Memory B cell (primary cell): ENCODE measurements around the gene CDK11A.
"Not testable (repeated sequence)": the region's sequence is repeated elsewhere in the genome, so short reads cannot be mapped to it uniquely, and the experiment has no call there.

Experiments used
- ATAC-seq: fragments of 150-1000 bp; cut with Tn5 transposase; 2 replicates; pipeline ENCODE4 v1.10.0; 2021; ENCODE audit warnings: low read depth, mild to moderate bottlenecking, moderate library complexity
- DNase-seq, 2 donors: peaks; one replicate each; pipeline ENCODE4 v3.0.0; 2022; ENCODE audit warnings: low spot score in 2 of 2
- H3K27ac Mint-ChIP-seq: one replicate; pipeline ENCODE4 v1.8.0; 2022; ENCODE audit warnings: mild to moderate bottlenecking, moderate library complexity, mixed read lengths
- H3K27me3 Mint-ChIP-seq: one replicate; pipeline ENCODE4 v1.8.0; 2022; ENCODE audit warnings: mixed read lengths
- H3K36me3 Mint-ChIP-seq: one replicate; pipeline ENCODE4 v1.8.0; 2022; ENCODE audit warnings: mild to moderate bottlenecking, mixed read lengths
- H3K4me1 Mint-ChIP-seq: one replicate; pipeline ENCODE4 v1.8.0; 2022; ENCODE audit warnings: mixed read lengths
- H3K4me3 Mint-ChIP-seq: one replicate; pipeline ENCODE4 v1.8.0; 2022; ENCODE audit warnings: mild to moderate bottlenecking, moderate library complexity, mixed read lengths
- H3K9me3 Mint-ChIP-seq: one replicate; pipeline ENCODE4 v1.8.0; 2022; ENCODE audit warnings: mixed read lengths

The CDK11A gene

GRCh38 chr1:1745651-1746565 lies 21.8 kb upstream of the CDK11A start:
- H3K9me3 Mint-ChIP-seq, H3K27me3 Mint-ChIP-seq, H3K4me1 Mint-ChIP-seq, H3K36me3 Mint-ChIP-seq: not testable (repeated sequence)
- H3K27ac Mint-ChIP-seq: peak overlapping the region; percentile 89
- H3K4me3 Mint-ChIP-seq: peak overlapping the region; percentile 73
- peak; percentile 63 for ATAC-seq
- DNase-seq: peak; percentile 58 to 96

- H3K27ac Mint-ChIP-seq, H3K4me1 Mint-ChIP-seq, DNase-seq, H3K4me3 Mint-ChIP-seq, H3K27me3 Mint-ChIP-seq, ATAC-seq, H3K36me3 Mint-ChIP-seq, H3K9me3 Mint-ChIP-seq: not testable (repeated sequence)
Observed at GRCh38 chr1:1742529-1742928, 18.4 kb upstream of the CDK11A start.

GRCh38 chr1:1741013-1741412 lies 16.9 kb upstream of the CDK11A start:
- H3K27ac Mint-ChIP-seq, H3K4me3 Mint-ChIP-seq, DNase-seq, H3K27me3 Mint-ChIP-seq, ATAC-seq, H3K36me3 Mint-ChIP-seq, H3K4me1 Mint-ChIP-seq, H3K9me3 Mint-ChIP-seq: not testable (repeated sequence)

GRCh38 chr1:1738799-1739337 lies 14.7 kb upstream of the CDK11A start:
- H3K4me1 Mint-ChIP-seq, H3K36me3 Mint-ChIP-seq, DNase-seq, H3K9me3 Mint-ChIP-seq, H3K27me3 Mint-ChIP-seq, H3K4me3 Mint-ChIP-seq, H3K27ac Mint-ChIP-seq: not testable (repeated sequence)
- ATAC-seq: peak; percentile 53

GRCh38 chr1:1737675-1738590 lies 13.8 kb upstream of the CDK11A start:
- H3K27me3 Mint-ChIP-seq, H3K36me3 Mint-ChIP-seq, H3K4me1 Mint-ChIP-seq, H3K4me3 Mint-ChIP-seq, H3K9me3 Mint-ChIP-seq: not testable (repeated sequence)
- H3K27ac Mint-ChIP-seq: peak overlapping the region; percentile 24
- ATAC-seq: peak; percentile 72
- DNase-seq: peak in 1 of 2 donors; percentile 27

GRCh38 chr1:1732381-1732780 lies 8.2 kb upstream of the CDK11A start:
- H3K4me1 Mint-ChIP-seq: no peaks in the 10 kb centered on the region
- H3K27ac Mint-ChIP-seq: no peak overlapping the region
- H3K36me3 Mint-ChIP-seq: peaks cover 6% of the 10 kb centered on the region
- no peaks in the 10 kb centered on the region for H3K27me3 Mint-ChIP-seq
- DNase-seq (no peak), ATAC-seq (no peak)
- H3K9me3 Mint-ChIP-seq: no peaks in the 10 kb centered on the region
- H3K4me3 Mint-ChIP-seq: no peak overlapping the region

GRCh38 chr1:1730870-1731269 lies 6.7 kb upstream of the CDK11A start:
- no peaks in the 10 kb centered on the region for H3K4me1 Mint-ChIP-seq

GRCh38 chr1:1730230-1730629 lies 6.1 kb upstream of the CDK11A start:
- not testable (repeated sequence) for H3K9me3 Mint-ChIP-seq, ATAC-seq, DNase-seq, H3K36me3 Mint-ChIP-seq, H3K4me1 Mint-ChIP-seq, H3K27me3 Mint-ChIP-seq, H3K27ac Mint-ChIP-seq, H3K4me3 Mint-ChIP-seq

More at GRCh38 chr1:1730870-1731269, 6.7 kb upstream of the CDK11A start:
- Mint-ChIP-seq H3K27me3 (no peaks in the 10 kb centered on the region), H3K27ac (peak overlapping the region; percentile 35), H3K4me3 (no peak overlapping the region), H3K36me3 (peaks cover 6% of the 10 kb centered on the region), H3K9me3 (no peaks in the 10 kb centered on the region)
- DNase-seq (no peak), ATAC-seq (no peak)

- not testable (repeated sequence) for H3K36me3 Mint-ChIP-seq, H3K27me3 Mint-ChIP-seq, ATAC-seq, H3K4me1 Mint-ChIP-seq, DNase-seq, H3K27ac Mint-ChIP-seq, H3K9me3 Mint-ChIP-seq, H3K4me3 Mint-ChIP-seq
Observed at GRCh38 chr1:1729116-1729816, 5.1 kb upstream of the CDK11A start.

- ATAC-seq, H3K4me1 Mint-ChIP-seq, DNase-seq, H3K27me3 Mint-ChIP-seq, H3K9me3 Mint-ChIP-seq, H3K36me3 Mint-ChIP-seq: not testable (repeated sequence)
- Mint-ChIP-seq H3K27ac (peak overlapping the region; percentile 41), H3K4me3 (peak overlapping the region; percentile 43)
Observed at GRCh38 chr1:1728308-1729005, 4.3 kb upstream of the CDK11A start.

GRCh38 chr1:1727131-1727651 lies 3.0 kb upstream of the CDK11A start:
- not testable (repeated sequence) for H3K4me1 Mint-ChIP-seq, DNase-seq, H3K27me3 Mint-ChIP-seq, H3K27ac Mint-ChIP-seq, ATAC-seq, H3K36me3 Mint-ChIP-seq, H3K9me3 Mint-ChIP-seq, H3K4me3 Mint-ChIP-seq

- not testable (repeated sequence) for ATAC-seq, H3K27me3 Mint-ChIP-seq, DNase-seq, H3K9me3 Mint-ChIP-seq, H3K27ac Mint-ChIP-seq, H3K4me1 Mint-ChIP-seq, H3K36me3 Mint-ChIP-seq
- peak overlapping the region; percentile 43 for H3K4me3 Mint-ChIP-seq
Observed at GRCh38 chr1:1726088-1726487, 1.9 kb upstream of the CDK11A start.

- Mint-ChIP-seq H3K27me3 (no peaks in the 10 kb centered on the region), H3K9me3 (no peaks in the 10 kb centered on the region), H3K4me3 (no peak overlapping the region), H3K27ac (no peak overlapping the region), H3K4me1 (peaks cover 2% of the 10 kb centered on the region), H3K36me3 (peaks cover 11% of the 10 kb centered on the region)
- no peak for ATAC-seq
- no peak for DNase-seq
Observed at GRCh38 chr1:1721201-1721600, 3.0 kb downstream of the CDK11A start.
